Activated naive CD4-positive, alpha-beta T cell treated with anti-CD3 and anti-CD28 coated beads, Interleukin-2, amount 10 ng/mL, durations not matched to agents 7 days and 5 days (primary cell): ENCODE results near the gene LRP4.

Experiments
- CTCF ChIA-PET: fragments of 350-600 bp; sonication (Branson Sonifier 250); formaldehyde crosslinking; loops from one replicate; lab custom pipeline; 2021; ENCODE audit warnings: antibody characterized with exemption; lab: Charles Lee
- DNase-seq: peaks from one replicate; pipeline ENCODE4 v3.0.0-alpha.2; 2020
- H3K27ac Mint-ChIP-seq: one replicate; pipeline ENCODE4 v1.8.0; 2021; ENCODE audit warnings: mild to moderate bottlenecking, moderate library complexity, mixed read lengths
- H3K27me3 Mint-ChIP-seq: one replicate; pipeline ENCODE4 v1.8.0; 2021; ENCODE audit warnings: mild to moderate bottlenecking, mixed read lengths
- H3K36me3 Mint-ChIP-seq: one replicate; pipeline ENCODE4 v1.8.0; 2021; ENCODE audit warnings: mixed read lengths
- H3K4me1 Mint-ChIP-seq: one replicate; pipeline ENCODE4 v1.8.0; 2021; ENCODE audit warnings: mixed read lengths
- H3K4me3 Mint-ChIP-seq: one replicate; pipeline ENCODE4 v1.8.0; 2021; ENCODE audit warnings: mild to moderate bottlenecking, moderate library complexity, mixed read lengths
- H3K9me3 Mint-ChIP-seq: one replicate; pipeline ENCODE4 v1.8.0; 2021; ENCODE audit warnings: mixed read lengths

The LRP4 gene

GRCh38 chr11:46868912-46869311 lies 49.4 kb downstream of the LRP4 start:
- CTCF ChIA-PET: no interaction called here
- peaks cover 31% of the 10 kb centered on the region for H3K27me3 Mint-ChIP-seq
- no peaks in the 10 kb centered on the region for H3K4me1 Mint-ChIP-seq
- H3K4me3 Mint-ChIP-seq: no peak overlapping the region
- H3K9me3 Mint-ChIP-seq: no peaks in the 10 kb centered on the region
- H3K36me3 Mint-ChIP-seq: no peaks in the 10 kb centered on the region
- no peak for DNase-seq
- H3K27ac Mint-ChIP-seq: no peak overlapping the region

- CTCF ChIA-PET: no interaction called here
- peaks cover 21% of the 10 kb centered on the region for H3K27me3 Mint-ChIP-seq
- no peak overlapping the region for H3K27ac Mint-ChIP-seq
- no peaks in the 10 kb centered on the region for H3K4me1 Mint-ChIP-seq
- H3K36me3 Mint-ChIP-seq: no peaks in the 10 kb centered on the region
- H3K4me3 Mint-ChIP-seq: no peak overlapping the region
- no peaks in the 10 kb centered on the region for H3K9me3 Mint-ChIP-seq
- no peak for DNase-seq
Measured at GRCh38 chr11:46865340-46865739, 53.0 kb downstream of the LRP4 start.

GRCh38 chr11:46860218-46860617 lies 58.1 kb downstream of the LRP4 start:
- CTCF ChIA-PET: no interaction called here
- no peaks in the 10 kb centered on the region for H3K9me3 Mint-ChIP-seq
- DNase-seq: no peak
- H3K36me3 Mint-ChIP-seq: no peaks in the 10 kb centered on the region
- no peak overlapping the region for H3K4me3 Mint-ChIP-seq
- peaks cover 34% of the 10 kb centered on the region for H3K27me3 Mint-ChIP-seq
- no peak overlapping the region for H3K27ac Mint-ChIP-seq
- H3K4me1 Mint-ChIP-seq: no peaks in the 10 kb centered on the region

DNA sequence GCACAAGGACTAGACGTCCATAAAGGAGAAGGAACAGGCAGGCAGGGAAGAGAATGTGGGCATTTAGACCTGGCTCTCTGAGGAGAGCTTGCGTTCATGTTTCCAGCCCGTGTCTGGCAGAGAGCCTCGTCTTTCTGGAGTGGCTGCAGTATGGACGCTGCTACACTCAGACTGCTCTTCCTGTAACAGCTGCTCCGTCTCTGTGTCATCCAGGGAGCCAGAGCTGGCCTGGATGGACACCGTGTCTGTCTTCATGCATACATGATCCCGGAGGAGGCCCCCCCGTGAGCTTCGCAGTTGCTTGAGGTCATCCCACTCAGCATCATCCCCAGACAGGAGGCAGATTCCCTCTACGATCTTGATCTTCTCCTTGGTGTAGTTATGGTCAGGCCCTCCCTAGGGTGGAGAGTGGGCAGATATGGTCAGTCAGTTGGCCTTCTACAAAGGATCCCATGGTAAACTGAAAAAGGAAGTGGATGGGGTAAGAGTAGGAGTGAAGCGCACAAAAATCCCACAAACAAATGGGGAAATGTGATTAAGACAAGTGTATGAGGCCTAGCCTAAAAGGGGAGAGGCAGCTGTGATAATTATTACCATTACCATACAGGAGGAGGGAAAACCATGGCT lies 59.3 kb downstream of the LRP4 start:
- no peak for DNase-seq
- CTCF ChIA-PET: interaction anchor here (0.6 kb wide), 1 partner anchor 133 kb away, joined by 3 read pairs; no protein-coding TSS in a partner anchor
- H3K36me3 Mint-ChIP-seq: no peaks in the 10 kb centered on the region
- H3K27me3 Mint-ChIP-seq: peaks cover 34% of the 10 kb centered on the region
- H3K27ac Mint-ChIP-seq: no peak overlapping the region
- H3K4me3 Mint-ChIP-seq: no peak overlapping the region
- H3K4me1 Mint-ChIP-seq: no peaks in the 10 kb centered on the region
- H3K9me3 Mint-ChIP-seq: no peaks in the 10 kb centered on the region

DNA sequence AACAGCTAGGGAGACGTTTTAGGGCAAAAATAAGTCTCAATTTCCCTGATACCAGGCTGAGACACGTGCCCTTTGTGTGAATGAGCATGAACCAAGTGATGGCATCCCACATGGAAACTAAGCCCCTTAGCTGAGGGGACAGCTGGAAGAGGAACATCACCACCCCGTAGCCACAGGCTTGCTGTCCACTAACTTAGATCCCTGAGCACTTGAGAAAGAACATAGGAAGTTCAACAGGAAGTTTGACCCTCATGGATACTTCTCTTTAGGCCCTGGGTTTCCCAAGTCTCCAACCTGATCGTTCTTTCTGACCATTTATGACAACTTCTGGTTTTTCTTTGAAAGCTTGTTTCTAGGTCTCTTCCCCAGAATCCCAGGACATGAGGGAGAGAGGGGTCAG lies 60.7 kb downstream of the LRP4 start:
- no peak overlapping the region for H3K4me3 Mint-ChIP-seq
- no peak for DNase-seq
- H3K27ac Mint-ChIP-seq: no peak overlapping the region
- H3K36me3 Mint-ChIP-seq: no peaks in the 10 kb centered on the region
- H3K4me1 Mint-ChIP-seq: no peaks in the 10 kb centered on the region
- H3K27me3 Mint-ChIP-seq: peaks cover 27% of the 10 kb centered on the region
- no peaks in the 10 kb centered on the region for H3K9me3 Mint-ChIP-seq
- CTCF ChIA-PET: no interaction called here

DNA sequence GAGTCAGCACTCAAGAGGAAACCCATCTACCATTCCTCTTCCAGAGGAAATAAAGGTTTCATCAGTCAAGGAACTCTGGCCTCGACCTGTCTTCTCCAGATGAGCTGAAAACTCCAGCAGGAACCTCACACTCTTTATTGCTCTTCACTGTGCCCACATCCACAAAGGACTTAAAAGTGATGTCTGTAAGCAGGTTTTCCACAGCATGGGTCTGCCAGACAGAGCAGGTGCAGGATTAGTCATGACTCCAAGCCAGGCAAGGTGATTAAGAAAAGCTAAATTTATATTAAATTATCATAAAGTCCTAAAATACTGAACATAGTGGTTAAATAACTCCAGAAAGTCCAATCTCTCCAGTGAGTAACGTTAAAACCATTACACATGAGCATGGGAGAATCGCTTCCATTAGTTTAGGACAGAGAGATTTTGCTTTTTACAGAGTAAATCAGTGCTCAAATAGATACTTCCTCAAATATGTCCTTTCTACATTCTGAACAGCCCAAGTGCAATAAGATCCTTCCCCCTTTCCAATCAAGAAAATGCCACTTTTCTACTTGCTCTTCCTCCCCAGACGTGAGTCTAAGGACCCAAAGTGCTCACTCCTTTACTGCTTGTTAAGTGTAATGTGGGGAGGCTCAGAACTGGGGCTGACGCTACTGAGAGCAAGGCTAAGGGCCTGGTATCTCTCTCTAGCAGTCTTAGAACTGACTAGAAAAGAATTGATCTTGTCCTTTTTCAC lies 61.6 kb downstream of the LRP4 start:
- Mint-ChIP-seq H3K27ac (no peak overlapping the region), H3K9me3 (no peaks in the 10 kb centered on the region), H3K27me3 (peaks cover 23% of the 10 kb centered on the region), H3K36me3 (no peaks in the 10 kb centered on the region), H3K4me3 (no peak overlapping the region), H3K4me1 (no peaks in the 10 kb centered on the region)
- DNase-seq: no peak
- CTCF ChIA-PET: no interaction called here

DNA sequence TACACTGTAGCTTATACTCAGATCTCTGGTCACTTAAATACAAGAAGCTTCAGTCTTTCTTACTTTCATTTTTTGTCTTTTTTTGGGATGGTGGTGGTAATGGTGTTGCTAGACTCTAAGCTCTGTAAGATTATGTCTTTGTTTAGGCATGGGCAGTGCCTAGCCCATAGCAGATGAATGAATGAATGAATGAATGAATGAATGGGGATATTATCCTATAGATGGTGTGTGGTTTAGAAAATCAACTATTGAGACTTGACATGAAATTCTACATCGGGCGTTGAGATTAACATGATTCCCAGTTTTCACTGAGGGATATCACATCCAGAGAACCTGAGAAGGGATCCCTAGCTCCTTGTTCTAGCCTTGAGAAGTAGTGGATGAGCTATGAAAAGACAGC lies 62.5 kb downstream of the LRP4 start:
- Mint-ChIP-seq H3K9me3 (no peaks in the 10 kb centered on the region), H3K4me1 (no peaks in the 10 kb centered on the region), H3K36me3 (no peaks in the 10 kb centered on the region), H3K27me3 (peaks cover 23% of the 10 kb centered on the region), H3K27ac (no peak overlapping the region), H3K4me3 (no peak overlapping the region)
- CTCF ChIA-PET: no interaction called here
- no peak for DNase-seq

- no peak for DNase-seq
- Mint-ChIP-seq H3K27me3 (peaks cover 21% of the 10 kb centered on the region), H3K27ac (no peak overlapping the region), H3K36me3 (no peaks in the 10 kb centered on the region), H3K9me3 (no peaks in the 10 kb centered on the region), H3K4me3 (no peak overlapping the region), H3K4me1 (no peaks in the 10 kb centered on the region)
- CTCF ChIA-PET: interaction anchor here (0.7 kb wide), 1 partner anchor 513 kb away, joined by 3 read pairs; no protein-coding TSS in a partner anchor
Measured at GRCh38 chr11:46855167-46855566, 63.2 kb downstream of the LRP4 start.

GRCh38 chr11:46850829-46851380 lies 67.4 kb downstream of the LRP4 start:
- Mint-ChIP-seq H3K4me1 (peaks cover 11% of the 10 kb centered on the region), H3K27me3 (peaks cover 5% of the 10 kb centered on the region), H3K9me3 (no peaks in the 10 kb centered on the region), H3K4me3 (no peak overlapping the region), H3K36me3 (no peaks in the 10 kb centered on the region), H3K27ac (no peak overlapping the region)
- no peak for DNase-seq
- CTCF ChIA-PET: no interaction called here

- H3K4me1 Mint-ChIP-seq: peaks cover 21% of the 10 kb centered on the region
- H3K36me3 Mint-ChIP-seq: no peaks in the 10 kb centered on the region
- H3K4me3 Mint-ChIP-seq: no peak overlapping the region
- DNase-seq: no peak
- CTCF ChIA-PET: no interaction called here
- no peak overlapping the region for H3K27ac Mint-ChIP-seq
- H3K27me3 Mint-ChIP-seq: peaks cover 5% of the 10 kb centered on the region
- no peaks in the 10 kb centered on the region for H3K9me3 Mint-ChIP-seq
Measured at GRCh38 chr11:46849631-46850030, 68.7 kb downstream of the LRP4 start.

DNA sequence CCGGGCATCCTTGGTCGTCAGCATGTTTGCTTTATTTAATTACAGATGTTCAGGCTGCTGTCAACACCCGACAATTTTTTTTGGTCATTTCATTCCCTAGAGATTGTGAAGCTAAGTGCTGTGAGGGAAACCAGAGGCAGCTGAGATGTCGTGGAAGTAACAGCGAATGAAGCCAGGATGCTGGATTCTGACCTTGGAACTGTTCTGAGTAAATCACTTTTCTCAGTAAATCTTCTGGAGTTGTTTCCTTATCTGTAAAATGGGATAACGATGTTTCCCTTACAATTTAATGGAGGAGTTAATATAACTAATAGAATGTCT lies 71.9 kb downstream of the LRP4 start:
- DNase-seq: no peak
- CTCF ChIA-PET: interaction anchor here (0.6 kb wide), 1 partner anchor 36 kb away, joined by 3 read pairs; no protein-coding TSS in a partner anchor
- peaks cover 2% of the 10 kb centered on the region for H3K36me3 Mint-ChIP-seq
- peak overlapping the region; percentile 95 for H3K27ac Mint-ChIP-seq
- H3K27me3 Mint-ChIP-seq: peaks cover 5% of the 10 kb centered on the region
- H3K4me3 Mint-ChIP-seq: peak overlapping the region; percentile 96
- peaks cover 45% of the 10 kb centered on the region for H3K4me1 Mint-ChIP-seq
- H3K9me3 Mint-ChIP-seq: no peaks in the 10 kb centered on the region

GRCh38 chr11:46845740-46846509 lies 72.4 kb downstream of the LRP4 start, which contains the start of gene CKAP5:
Gene CKAP5 (minus strand): TSS chr11:46846280. CDS start chr11:46821231, 25,049 bp downstream.
- Mint-ChIP-seq H3K4me3 (peak within 1 kb of the TSS; percentile 96), H3K36me3 (peaks cover 3% of the 10 kb centered on the region), H3K27me3 (peaks cover 5% of the 10 kb centered on the region), H3K9me3 (no peaks in the 10 kb centered on the region), H3K27ac (peak within 1 kb of the TSS; percentile 95), H3K4me1 (peaks cover 45% of the 10 kb centered on the region)
- peak; percentile 92 for DNase-seq
- CTCF ChIA-PET: no interaction called here

- H3K9me3 Mint-ChIP-seq: no peaks in the 10 kb centered on the region
- peaks cover 3% of the 10 kb centered on the region for H3K36me3 Mint-ChIP-seq
- CTCF ChIA-PET: no interaction called here
- H3K27ac Mint-ChIP-seq: peak overlapping the region; percentile 94
- no peak for DNase-seq
- peaks cover 5% of the 10 kb centered on the region for H3K27me3 Mint-ChIP-seq
- H3K4me3 Mint-ChIP-seq: peak overlapping the region; percentile 87
- peaks cover 47% of the 10 kb centered on the region for H3K4me1 Mint-ChIP-seq
Measured at GRCh38 chr11:46845440-46845739, 73.0 kb downstream of the LRP4 start.

- CTCF ChIA-PET: no interaction called here
- DNase-seq: no peak
- peaks cover 5% of the 10 kb centered on the region for H3K36me3 Mint-ChIP-seq
Measured at GRCh38 chr11:46840116-46840515, 78.2 kb downstream of the LRP4 start.

More at GRCh38 chr11:46840116-46840515, 78.2 kb downstream of the LRP4 start:
- no peaks in the 10 kb centered on the region for H3K9me3 Mint-ChIP-seq
- H3K4me1 Mint-ChIP-seq: peaks cover 54% of the 10 kb centered on the region
- no peak overlapping the region for H3K4me3 Mint-ChIP-seq
- H3K27me3 Mint-ChIP-seq: no peaks in the 10 kb centered on the region
- no peak overlapping the region for H3K27ac Mint-ChIP-seq
